ENCODE measurements around the gene ST6GALNAC1. TPM values are rescaled to one million over a fixed set of nuclear protein-coding genes. Genes with fewer than 3 reads are reported as not detected.

Gene ST6GALNAC1
- total and polyA plus RNA-seq, 2 of the 13 experiments (the other 11 are each of a cell fraction or from before 2014, with no cell fraction given) = not detected

DNA sequence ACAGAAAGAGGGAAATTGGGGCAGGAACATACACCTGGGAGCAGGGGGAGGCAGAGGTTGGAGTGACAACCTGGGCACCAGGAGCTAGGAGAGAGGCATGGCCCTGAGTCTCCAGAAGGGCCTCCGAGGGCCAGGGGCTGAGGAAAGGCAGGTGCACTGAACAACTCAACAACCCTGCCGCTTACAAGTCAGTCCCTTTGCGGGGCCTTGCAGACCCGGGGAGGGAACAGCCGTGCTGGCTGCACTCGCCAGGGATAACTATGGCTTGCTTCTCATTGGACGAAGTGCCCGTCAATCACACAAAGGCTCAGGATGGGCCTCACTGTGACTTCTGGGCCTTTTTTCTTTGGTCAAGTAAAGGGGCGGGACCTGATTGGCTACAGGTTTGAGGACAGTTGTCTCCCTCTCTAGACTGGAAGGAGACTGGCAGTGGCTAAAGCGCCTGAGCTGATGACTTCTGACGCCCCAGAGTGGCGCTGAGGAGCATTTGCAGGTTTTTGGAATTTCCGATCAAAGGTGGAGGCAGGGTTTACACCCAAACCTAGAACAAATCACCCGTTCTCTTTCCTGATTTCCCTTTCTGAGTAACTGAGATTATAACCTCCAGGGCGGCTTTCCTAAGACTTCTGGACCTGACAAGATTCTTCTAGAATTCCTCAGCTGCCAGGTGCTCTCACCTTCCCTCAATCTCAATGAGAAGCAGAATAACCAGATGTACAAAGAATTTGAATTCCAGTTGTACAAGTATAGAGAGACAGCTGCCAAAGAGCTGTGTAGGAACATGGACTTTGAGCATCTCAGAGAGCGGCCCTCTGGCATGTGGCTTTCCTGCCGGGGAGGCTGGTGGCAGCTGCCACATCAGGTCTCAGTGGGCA, 30.3 kb downstream of the ST6GALNAC1 start:
- Histone ChIP-seq H3K79me2 (ENCODE audit: insufficient read depth, low read length) (no peaks in the 10 kb centered on the region), H2AFZ (ENCODE audit: low read length) (peak overlapping the region; percentile 59), H3K9ac (ENCODE audit: insufficient read depth, low read depth, low read length) (peak overlapping the region; percentile 49), H3K27ac (ENCODE audit: extremely low read length, insufficient read depth, low read length) (peak overlapping the region; percentile 57), H3K4me1 (ENCODE audit: insufficient read depth, low read length) (peaks cover 34% of the 10 kb centered on the region), H3K4me3 (replicated peaks in 1 of 3; ENCODE audit: insufficient read depth in 1 of 3, low read depth in 2 of 3, low read length in 3 of 3) (peak overlapping the region; percentile 17 to 70 (median 32)), H3K9me3 (ENCODE audit: low read length) (no peaks in the 10 kb centered on the region), H3K4me2 (ENCODE audit: low read depth, low read length) (peak overlapping the region; percentile 95), H3K36me3 (replicated peaks in 1 of 2; ENCODE audit: control insufficient read depth in 1 of 2, insufficient read depth in 2 of 2, low read length in 2 of 2) (no peaks in the 10 kb centered on the region), H4K20me1 (ENCODE audit: insufficient read depth, low read length) (no peaks in the 10 kb centered on the region), H3K27me3 (ENCODE audit: control insufficient read depth in 1 of 2, insufficient read depth in 2 of 2, low read length in 2 of 2) (peaks cover 0 to 6% of the 10 kb centered on the region in 2 experiments; a peak in 1 of 5 replicates)
- TSS peak; percentile 74 for BruUV-seq (replicated peaks)
- ATAC-seq (peak; percentile 95), FAIRE-seq (peak; percentile 78), DNase-seq (ENCODE audit: low spot score) (peak; percentile 94)
- POLR2A ChIA-PET = interaction anchor here (1.0 to 4.2 kb wide), 18 partner anchors 10 to 259 kb away, joined by 3 to 39 read pairs (median 5); partner anchors contain the start of genes PRPSAP1 and ST6GALNAC2
- intact Hi-C loops (cut with micrococcal nuclease; ENCODE audit: unreplicated experiment) (loop anchor here (5.0 kb wide), 1 partner anchor 56 kb away; no protein-coding TSS in a partner anchor), in situ Hi-C loops (cut with HindIII; ENCODE audit: extremely low pct_ligation_motif_present, low pct_unique_long_range_greater_than_20kb) (no loop called here)
- WGBS (ENCODE audit: low lambda C conversion rate) = 3% methylated on average over 12 of the region's 17 CpGs
- CTCF ChIA-PET (ENCODE audit: low intra/inter-chr PET ratio, low total read pairs) = interaction anchor here (1.2 kb wide), 1 partner anchor 153 kb away, joined by 3 read pairs; no protein-coding TSS in a partner anchor
- peak; percentile 83 for TF ChIP-seq ZFX (CRISPR knock-in tag; IDR thresholded peaks at IDR 0.05; ENCODE audit: low read depth)
- TF ChIP-seq POGZ (CRISPR knock-in tag; IDR thresholded peaks at IDR 0.05) = no peak; the same call in 1 of the 2 replicates
- TF ChIP-seq, protein P1, sequence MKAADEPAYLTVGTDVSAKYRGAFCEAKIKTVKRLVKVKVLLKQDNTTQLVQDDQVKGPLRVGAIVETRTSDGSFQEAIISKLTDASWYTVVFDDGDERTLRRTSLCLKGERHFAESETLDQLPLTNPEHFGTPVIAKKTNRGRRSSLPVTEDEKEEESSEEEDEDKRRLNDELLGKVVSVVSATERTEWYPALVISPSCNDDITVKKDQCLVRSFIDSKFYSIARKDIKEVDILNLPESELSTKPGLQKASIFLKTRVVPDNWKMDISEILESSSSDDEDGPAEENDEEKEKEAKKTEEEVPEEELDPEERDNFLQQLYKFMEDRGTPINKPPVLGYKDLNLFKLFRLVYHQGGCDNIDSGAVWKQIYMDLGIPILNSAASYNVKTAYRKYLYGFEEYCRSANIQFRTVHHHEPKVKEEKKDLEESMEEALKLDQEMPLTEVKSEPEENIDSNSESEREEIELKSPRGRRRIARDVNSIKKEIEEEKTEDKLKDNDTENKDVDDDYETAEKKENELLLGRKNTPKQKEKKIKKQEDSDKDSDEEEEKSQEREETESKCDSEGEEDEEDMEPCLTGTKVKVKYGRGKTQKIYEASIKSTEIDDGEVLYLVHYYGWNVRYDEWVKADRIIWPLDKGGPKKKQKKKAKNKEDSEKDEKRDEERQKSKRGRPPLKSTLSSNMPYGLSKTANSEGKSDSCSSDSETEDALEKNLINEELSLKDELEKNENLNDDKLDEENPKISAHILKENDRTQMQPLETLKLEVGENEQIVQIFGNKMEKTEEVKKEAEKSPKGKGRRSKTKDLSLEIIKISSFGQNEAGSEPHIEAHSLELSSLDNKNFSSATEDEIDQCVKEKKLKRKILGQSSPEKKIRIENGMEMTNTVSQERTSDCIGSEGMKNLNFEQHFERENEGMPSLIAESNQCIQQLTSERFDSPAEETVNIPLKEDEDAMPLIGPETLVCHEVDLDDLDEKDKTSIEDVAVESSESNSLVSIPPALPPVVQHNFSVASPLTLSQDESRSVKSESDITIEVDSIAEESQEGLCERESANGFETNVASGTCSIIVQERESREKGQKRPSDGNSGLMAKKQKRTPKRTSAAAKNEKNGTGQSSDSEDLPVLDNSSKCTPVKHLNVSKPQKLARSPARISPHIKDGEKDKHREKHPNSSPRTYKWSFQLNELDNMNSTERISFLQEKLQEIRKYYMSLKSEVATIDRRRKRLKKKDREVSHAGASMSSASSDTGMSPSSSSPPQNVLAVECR (CRISPR knock-in tag; IDR thresholded peaks at IDR 0.05; ENCODE audit: borderline replicate concordance) = peak; percentile 34; the same call in 1 of the 2 replicates
- TF ChIP-seq GATA4 (IDR thresholded peaks at IDR 0.05; ENCODE audit: borderline replicate concordance, low read depth) = no peak
- no peak for TF ChIP-seq CBX2 (IDR thresholded peaks at IDR 0.05; ENCODE audit: low read depth, low read length)
- no peak for TF ChIP-seq CBX2 (CRISPR knock-in tag; IDR thresholded peaks at IDR 0.05; ENCODE audit: low read depth)
- TF ChIP-seq TBL1XR1 (IDR thresholded peaks at IDR 0.05; ENCODE audit: borderline replicate concordance, low read length, partially characterized antibody) = no peak
- TF ChIP-seq, protein P2, sequence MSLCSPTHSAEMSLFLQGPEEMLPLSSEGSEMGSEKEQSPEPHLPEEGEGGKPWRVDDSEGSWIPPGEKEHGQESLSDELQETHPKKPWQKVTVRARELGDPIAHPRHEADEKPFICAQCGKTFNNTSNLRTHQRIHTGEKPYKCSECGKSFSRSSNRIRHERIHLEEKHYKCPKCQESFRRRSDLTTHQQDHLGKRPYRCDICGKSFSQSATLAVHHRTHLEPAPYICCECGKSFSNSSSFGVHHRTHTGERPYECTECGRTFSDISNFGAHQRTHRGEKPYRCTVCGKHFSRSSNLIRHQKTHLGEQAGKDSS (CRISPR knock-in tag; IDR thresholded peaks at IDR 0.05; ENCODE audit: borderline replicate concordance, low read depth) = no peak
- TF ChIP-seq, protein P3, sequence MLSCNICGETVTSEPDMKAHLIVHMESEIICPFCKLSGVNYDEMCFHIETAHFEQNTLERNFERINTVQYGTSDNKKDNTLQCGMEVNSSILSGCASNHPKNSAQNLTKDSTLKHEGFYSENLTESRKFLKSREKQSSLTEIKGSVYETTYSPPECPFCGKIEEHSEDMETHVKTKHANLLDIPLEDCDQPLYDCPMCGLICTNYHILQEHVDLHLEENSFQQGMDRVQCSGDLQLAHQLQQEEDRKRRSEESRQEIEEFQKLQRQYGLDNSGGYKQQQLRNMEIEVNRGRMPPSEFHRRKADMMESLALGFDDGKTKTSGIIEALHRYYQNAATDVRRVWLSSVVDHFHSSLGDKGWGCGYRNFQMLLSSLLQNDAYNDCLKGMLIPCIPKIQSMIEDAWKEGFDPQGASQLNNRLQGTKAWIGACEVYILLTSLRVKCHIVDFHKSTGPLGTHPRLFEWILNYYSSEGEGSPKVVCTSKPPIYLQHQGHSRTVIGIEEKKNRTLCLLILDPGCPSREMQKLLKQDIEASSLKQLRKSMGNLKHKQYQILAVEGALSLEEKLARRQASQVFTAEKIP (CRISPR knock-in tag; IDR thresholded peaks at IDR 0.05; ENCODE audit: borderline replicate concordance) = no peak

All from HepG2 (cell line).